Ascending aorta (tissue), 2 donors: Measurements from ENCODE around the gene CIC. TPM values are rescaled to one million over a fixed set of nuclear protein-coding genes. Genes with fewer than 3 reads are reported as not detected.

Experiments
- DNase-seq, 2 donors: peaks; one replicate each; pipeline ENCODE4 v3.0.0-alpha.2; 2019; ENCODE audit warnings: low spot score in 2 of 2
- H3K27ac ChIP-seq, 2 donors: fragments of 200-600 bp; sonication (generic); one replicate each; pipeline ENCODE4 v1.5.1; 2016 to 2017; ENCODE audit warnings: mild to moderate bottlenecking in 1 of 2
- H3K27me3 ChIP-seq: fragments of 200-600 bp; sonication (generic); one replicate; pipeline ENCODE4 v1.5.1; 2017
- H3K36me3 ChIP-seq, 2 donors: fragments of 200-600 bp; sonication (generic); one replicate each; pipeline ENCODE4 v1.5.1; 2016
- H3K4me1 ChIP-seq, 2 donors: fragments of 200-600 bp; sonication (generic); one replicate each; pipeline ENCODE4 v1.5.1; 2016 to 2017; ENCODE audit warnings: mild to moderate bottlenecking in 1 of 2
- H3K4me3 ChIP-seq, 2 donors: fragments of 200-600 bp; sonication (generic); one replicate each; pipeline ENCODE4 v1.5.1; 2016 to 2017; ENCODE audit warnings: mild to moderate bottlenecking in 1 of 2
- H3K9me3 ChIP-seq, 2 donors: fragments of 200-600 bp; sonication (generic); one replicate each; pipeline ENCODE4 v1.5.1; 2016
- intact Hi-C: fragments of 100-400 bp; cut with DNase I; formaldehyde crosslinking; loops from one replicate; pipeline ENCODE4 v1.15.1; 2023
- total RNA-seq: library from RNA; depleted of rRNA; stranded (reverse); fragments of >200 nt; gene quantifications from one replicate; pipeline ENCODE4 v1.1.0, GENCODE V29; 2016
- TF ChIP-seq, protein P1 (sequence below), 3 experiments: fragments of 200-600 bp in 2 of 3; fragments of 450-650 bp in 1 of 3; sonication (generic) in 2 of 3; IDR thresholded peaks; one replicate each; pipeline ENCODE4 v1.5.1; 2016 to 2019; ENCODE audit warnings: antibody characterized with exemption in 3 of 3, mild to moderate bottlenecking in 1 of 3, moderate library complexity in 1 of 3

The CIC gene
- total RNA-seq, 1 donor from 2014 or later = 247 TPM

DNA sequence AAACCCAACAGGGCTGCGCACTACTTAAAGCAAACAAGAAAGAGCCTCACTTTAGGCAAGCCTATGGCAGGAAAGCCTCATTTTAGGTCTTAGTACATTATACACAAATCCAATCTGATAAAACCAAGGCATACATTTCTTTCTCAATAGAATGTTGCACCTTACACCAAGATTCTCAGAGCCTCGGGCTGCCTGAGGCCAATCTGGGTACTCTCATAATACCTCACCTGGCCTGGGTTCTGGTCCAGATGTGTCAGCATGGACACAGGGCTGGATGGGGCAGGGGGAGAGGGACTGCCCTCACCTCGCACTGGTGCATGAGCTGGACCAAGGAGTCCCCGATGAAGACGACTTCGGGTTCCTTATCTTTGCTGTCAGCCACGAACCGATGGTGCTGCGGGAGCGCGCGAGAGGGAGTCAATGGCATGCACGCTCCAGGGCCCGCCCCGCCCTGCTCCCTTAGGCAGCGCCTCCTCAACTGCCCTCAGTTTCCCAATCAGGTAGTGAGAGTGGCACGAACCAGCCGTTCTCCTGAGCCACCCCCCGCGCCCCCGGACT is 32.7 kb downstream of the CIC start, which contains the start of gene PRR19:
TSS of gene PRR19 (plus strand) at position 487 of the 558 bp plus-strand sequence. CDS start 7,453 bp downstream, outside the sequence.
- intact Hi-C loops = no loop called here
- Histone ChIP-seq H3K4me1 (peaks cover 5 to 10% of the 10 kb centered on the region in 2 donors), H3K9me3 (no peaks in the 10 kb centered on the region), H3K36me3 (no peaks in the 10 kb centered on the region), H3K4me3 (peak within 1 kb of the TSS; percentile 53 to 72), H3K27me3 (no peaks in the 10 kb centered on the region), H3K27ac (no peak within 1 kb of the TSS)
- DNase-seq = no peak
- TF ChIP-seq, protein P1, sequence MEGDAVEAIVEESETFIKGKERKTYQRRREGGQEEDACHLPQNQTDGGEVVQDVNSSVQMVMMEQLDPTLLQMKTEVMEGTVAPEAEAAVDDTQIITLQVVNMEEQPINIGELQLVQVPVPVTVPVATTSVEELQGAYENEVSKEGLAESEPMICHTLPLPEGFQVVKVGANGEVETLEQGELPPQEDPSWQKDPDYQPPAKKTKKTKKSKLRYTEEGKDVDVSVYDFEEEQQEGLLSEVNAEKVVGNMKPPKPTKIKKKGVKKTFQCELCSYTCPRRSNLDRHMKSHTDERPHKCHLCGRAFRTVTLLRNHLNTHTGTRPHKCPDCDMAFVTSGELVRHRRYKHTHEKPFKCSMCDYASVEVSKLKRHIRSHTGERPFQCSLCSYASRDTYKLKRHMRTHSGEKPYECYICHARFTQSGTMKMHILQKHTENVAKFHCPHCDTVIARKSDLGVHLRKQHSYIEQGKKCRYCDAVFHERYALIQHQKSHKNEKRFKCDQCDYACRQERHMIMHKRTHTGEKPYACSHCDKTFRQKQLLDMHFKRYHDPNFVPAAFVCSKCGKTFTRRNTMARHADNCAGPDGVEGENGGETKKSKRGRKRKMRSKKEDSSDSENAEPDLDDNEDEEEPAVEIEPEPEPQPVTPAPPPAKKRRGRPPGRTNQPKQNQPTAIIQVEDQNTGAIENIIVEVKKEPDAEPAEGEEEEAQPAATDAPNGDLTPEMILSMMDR (IDR thresholded peaks at IDR 0.05) = no peak

DNA sequence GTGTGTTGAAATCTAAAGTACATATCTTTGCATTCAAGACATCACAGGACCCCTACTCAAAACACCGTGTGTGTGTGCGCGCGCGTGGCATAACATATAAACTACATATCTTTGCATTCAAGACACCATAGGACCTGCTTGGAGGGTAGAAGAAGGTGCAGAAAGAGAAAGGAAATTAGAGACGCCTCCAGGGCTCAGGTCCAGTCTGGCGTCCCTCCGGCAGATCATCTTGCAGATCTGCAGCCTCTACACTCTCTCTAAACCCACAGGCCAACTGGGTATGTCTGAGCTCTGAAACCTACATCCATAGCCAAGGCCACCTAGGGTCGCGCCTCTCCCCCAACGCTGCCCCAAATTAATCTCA is 34.0 kb downstream of the CIC start:
- Histone ChIP-seq H3K27ac (no peak overlapping the region), H3K9me3 (no peaks in the 10 kb centered on the region), H3K4me3 (peak overlapping the region in 1 of 2 donors; percentile 72), H3K4me1 (peaks cover 5 to 10% of the 10 kb centered on the region in 2 donors), H3K36me3 (no peaks in the 10 kb centered on the region), H3K27me3 (no peaks in the 10 kb centered on the region)
- TF ChIP-seq, protein P1 (IDR thresholded peaks at IDR 0.05) = no peak
- intact Hi-C loops = no loop called here
- no peak for DNase-seq

DNA sequence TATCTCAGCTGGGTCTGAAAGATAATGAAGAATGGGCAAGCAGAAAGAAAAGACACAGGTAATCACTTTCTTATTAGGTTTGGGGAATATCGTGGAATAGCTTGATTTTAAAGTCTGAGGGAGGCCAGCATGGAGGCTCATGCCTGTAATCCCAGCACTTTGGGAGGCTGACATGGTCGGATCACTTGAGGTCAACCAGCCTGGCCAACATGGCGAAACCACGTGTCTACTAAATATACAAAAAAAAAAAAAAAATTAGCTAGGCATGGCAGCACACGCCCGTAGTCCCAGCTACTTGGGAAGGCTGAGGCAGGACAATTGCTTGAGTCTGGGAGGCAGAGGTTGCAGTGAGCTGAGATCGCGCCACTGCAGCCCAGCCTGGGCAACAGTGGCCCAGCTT is 34.8 kb downstream of the CIC start:
- Histone ChIP-seq H3K27ac (no peak overlapping the region), H3K36me3 (no peaks in the 10 kb centered on the region), H3K4me1 (peaks cover 5 to 10% of the 10 kb centered on the region in 2 donors), H3K27me3 (no peaks in the 10 kb centered on the region), H3K9me3 (no peaks in the 10 kb centered on the region), H3K4me3 (no peak overlapping the region)
- intact Hi-C loops = no loop called here
- TF ChIP-seq, protein P1 (IDR thresholded peaks at IDR 0.05) = no peak
- no peak for DNase-seq

DNA sequence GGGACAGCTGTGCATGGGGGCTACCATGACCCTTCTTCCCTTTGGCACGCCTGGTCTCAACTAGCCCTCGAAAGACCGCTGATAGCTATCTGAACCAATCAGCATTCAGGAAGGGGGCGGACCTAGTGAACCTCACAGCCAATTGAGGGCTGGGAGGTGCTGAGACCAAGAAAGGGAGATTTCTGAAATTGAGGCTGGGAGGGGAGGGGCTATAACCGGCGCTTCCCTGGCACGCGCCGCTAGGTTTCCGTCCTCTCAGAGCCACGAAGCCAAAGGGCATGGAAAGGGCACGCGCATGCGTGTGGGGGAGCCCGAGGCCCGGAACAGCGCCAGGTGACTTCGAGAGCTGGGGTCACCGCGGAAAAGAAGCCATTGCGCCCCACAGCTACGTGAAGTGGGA is 37.6 kb downstream of the CIC start:
- Histone ChIP-seq H3K4me3 (no peak overlapping the region), H3K4me1 (peaks cover 5 to 9% of the 10 kb centered on the region in 2 donors), H3K36me3 (no peaks in the 10 kb centered on the region), H3K27me3 (no peaks in the 10 kb centered on the region), H3K27ac (no peak overlapping the region), H3K9me3 (no peaks in the 10 kb centered on the region)
- intact Hi-C loops = no loop called here
- DNase-seq = no peak
- TF ChIP-seq, protein P1 (IDR thresholded peaks at IDR 0.05) = no peak

DNA sequence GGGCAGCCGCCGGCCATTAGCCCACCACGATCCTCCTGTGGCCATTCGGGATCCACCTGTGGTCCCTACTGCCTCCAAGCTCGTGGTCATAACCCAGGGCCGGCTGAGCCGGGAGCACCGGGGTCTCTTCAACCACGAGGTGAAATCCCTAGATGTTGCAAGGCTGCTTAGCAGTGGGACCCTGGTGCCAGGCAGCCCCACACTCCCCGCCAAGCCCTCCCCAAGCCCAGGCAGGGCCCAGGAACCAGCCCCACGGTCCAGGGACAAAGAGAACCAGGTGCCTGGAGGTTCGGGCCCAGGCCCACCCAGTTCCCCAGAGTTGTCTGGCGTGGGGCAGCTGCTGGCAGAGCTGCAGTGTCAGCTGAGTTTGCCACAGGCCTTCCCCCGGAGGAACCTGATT is 40.6 kb downstream of the CIC start:
- TF ChIP-seq, protein P1 (IDR thresholded peaks at IDR 0.05) = no peak
- no peak for DNase-seq
- Histone ChIP-seq H3K4me1 (peaks cover 0 to 3% of the 10 kb centered on the region in 2 donors), H3K27ac (no peak overlapping the region), H3K4me3 (no peak overlapping the region), H3K9me3 (no peaks in the 10 kb centered on the region), H3K27me3 (no peaks in the 10 kb centered on the region), H3K36me3 (no peaks in the 10 kb centered on the region)
- intact Hi-C loops = no loop called here

DNA sequence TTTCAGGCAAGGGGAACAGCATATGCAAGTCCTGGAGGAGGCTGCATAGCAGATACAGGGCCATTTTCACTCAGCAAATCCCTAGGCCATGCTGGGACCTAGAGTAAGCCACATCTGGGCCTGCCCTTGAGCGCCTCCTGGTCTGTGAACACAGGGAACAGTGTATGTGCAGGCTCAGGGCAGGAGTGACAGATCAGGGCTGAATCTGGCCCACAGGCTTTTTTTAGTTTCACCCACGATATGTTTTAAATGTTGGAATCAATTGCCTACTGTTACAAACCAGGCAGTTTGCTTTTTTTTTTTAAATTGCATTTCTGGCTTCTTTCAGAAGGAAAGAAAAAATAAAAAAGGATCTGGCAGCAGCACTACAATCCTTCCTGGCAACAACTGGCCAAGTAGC is 42.6 kb downstream of the CIC start:
- DNase-seq = no peak
- no peaks in the 10 kb centered on the region for H3K36me3 ChIP-seq
- intact Hi-C loops = no loop called here
- no peak overlapping the region for H3K4me3 ChIP-seq
- H3K4me1 ChIP-seq = peaks cover 0 to 3% of the 10 kb centered on the region in 2 donors
- TF ChIP-seq, protein P1 (IDR thresholded peaks at IDR 0.05) = no peak
- H3K27ac ChIP-seq = no peak overlapping the region
- no peaks in the 10 kb centered on the region for H3K9me3 ChIP-seq
- H3K27me3 ChIP-seq = no peaks in the 10 kb centered on the region
